Activated T-cell treated with anti-CD3 and anti-CD28 coated beads for 24 hours (primary cell): ENCODE data around the gene KRT3.

ENCODE experiments used
- DNase-seq: peaks from one replicate; pipeline ENCODE4 v3.0.0-alpha.2; 2020; ENCODE audit warnings: low read depth

KRT3 gene

GRCh38 chr12:52795694-52796428, at the start of gene KRT3:
TSS of gene KRT3 (minus strand) at chr12:52796117. CDS start at chr12:52796042, 75 bp downstream.
- DNase-seq: no peak

GRCh38 chr12:52844386-52844785, 48.5 kb upstream of the KRT3 start:
- DNase-seq: no peak

GRCh38 chr12:52839436-52840105, 43.7 kb upstream of the KRT3 start:
- DNase-seq: no peak

- no peak for DNase-seq
Observed at GRCh38 chr12:52838609-52839435, 42.9 kb upstream of the KRT3 start.

- no peak for DNase-seq
Observed at GRCh38 chr12:52837781-52838608, 42.1 kb upstream of the KRT3 start.

GRCh38 chr12:52837413-52837741, 41.5 kb upstream of the KRT3 start:
- no peak for DNase-seq

GRCh38 chr12:52836491-52837412, 40.8 kb upstream of the KRT3 start:
- DNase-seq: no peak

- peak; percentile 59 for DNase-seq
Observed at GRCh38 chr12:52836042-52836466, 40.1 kb upstream of the KRT3 start.

GRCh38 chr12:52835271-52836041, 39.5 kb upstream of the KRT3 start:
- DNase-seq: no peak

GRCh38 chr12:52834727-52835001, 38.7 kb upstream of the KRT3 start:
- DNase-seq: no peak

- DNase-seq: no peak
Observed at GRCh38 chr12:52833922-52834726, 38.2 kb upstream of the KRT3 start, which contains the start of gene KRT79. TSS of gene KRT79 (minus strand) at chr12:52834311. CDS start at chr12:52834260, 51 bp downstream.

GRCh38 chr12:52832985-52833905, 37.3 kb upstream of the KRT3 start:
- DNase-seq: no peak

GRCh38 chr12:52832451-52832850, 36.5 kb upstream of the KRT3 start:
- DNase-seq: no peak

- DNase-seq: no peak
Observed at GRCh38 chr12:52831251-52831650, 35.3 kb upstream of the KRT3 start.

- DNase-seq: no peak
Observed at GRCh38 chr12:52829986-52830770, 34.3 kb upstream of the KRT3 start.

- no peak for DNase-seq
Observed at GRCh38 chr12:52828591-52829021, 32.7 kb upstream of the KRT3 start.

GRCh38 chr12:52828156-52828555, 32.2 kb upstream of the KRT3 start:
- DNase-seq: no peak
